Muscle layer of colon (tissue), 2 donors: ENCODE results near the gene TXNDC12.
A peak's percentile ranks its signal among the peaks of the same experiment; 100 is the strongest.
"Not testable (repeated sequence)": the region's sequence is repeated elsewhere in the genome, so short reads cannot be mapped to it uniquely, and the experiment has no call there.

ENCODE experiments used
- H3K27ac ChIP-seq: one replicate; pipeline ENCODE4 v1.7.0; 2013; ENCODE audit warnings: low read depth, mild to moderate bottlenecking, low read length, moderate library complexity
- H3K27me3 ChIP-seq, 2 donors: one replicate each; pipeline ENCODE4 v1.7.0; 2013; ENCODE audit warnings: low read length in 2 of 2, mild to moderate bottlenecking in 2 of 2; ENCODE audit not compliant: insufficient read depth in 2 of 2, control insufficient read depth in 1 of 2
- H3K36me3 ChIP-seq: one replicate; pipeline ENCODE4 v1.7.0; 2013; ENCODE audit warnings: mild to moderate bottlenecking, low read length; ENCODE audit not compliant: insufficient read depth
- H3K4me1 ChIP-seq: one replicate; pipeline ENCODE4 v1.7.0; 2013; ENCODE audit warnings: mild to moderate bottlenecking, low read length; ENCODE audit not compliant: insufficient read depth
- H3K4me3 ChIP-seq, 2 donors: one replicate each; pipeline ENCODE4 v1.7.0; 2013; ENCODE audit warnings: low read length in 2 of 2, low read depth in 1 of 2, mild to moderate bottlenecking in 1 of 2, moderate library complexity in 1 of 2
- H3K9ac ChIP-seq: one replicate; pipeline ENCODE4 v1.7.0; 2013; ENCODE audit warnings: low read length
- H3K9me3 ChIP-seq: one replicate; pipeline ENCODE4 v1.7.0; 2013; ENCODE audit warnings: mild to moderate bottlenecking, low read length
- donor health status: abdominal sarcoma.
- donor health status: Adenocarcinoma of cecum.

Gene TXNDC12

GRCh38 chr1:52060822-52061221 is 5.8 kb upstream of the TXNDC12 start:
- Histone ChIP-seq H3K4me3 (no peak overlapping the region), H3K4me1 (peaks cover 15% of the 10 kb centered on the region), H3K36me3 (peaks cover 39% of the 10 kb centered on the region), H3K27me3 (no peaks in the 10 kb centered on the region), H3K9me3 (no peaks in the 10 kb centered on the region), H3K9ac (no peak overlapping the region), H3K27ac (no peak overlapping the region)

- no peak overlapping the region for H3K9ac ChIP-seq
- H3K36me3 ChIP-seq, result peaks cover 30% of the 10 kb centered on the region
- H3K4me3 ChIP-seq, result no peak overlapping the region
- no peaks in the 10 kb centered on the region for H3K27me3 ChIP-seq
- H3K4me1 ChIP-seq, result peaks cover 20% of the 10 kb centered on the region
- H3K9me3 ChIP-seq, result no peaks in the 10 kb centered on the region
- no peak overlapping the region for H3K27ac ChIP-seq
Measured at GRCh38 chr1:52059888-52060287, 4.9 kb upstream of the TXNDC12 start.

GRCh38 chr1:52059321-52059720 is 4.3 kb upstream of the TXNDC12 start:
- Histone ChIP-seq H3K9ac (no peak overlapping the region), H3K4me3 (no peak overlapping the region), H3K27me3 (no peaks in the 10 kb centered on the region), H3K4me1 (peaks cover 23% of the 10 kb centered on the region), H3K9me3 (no peaks in the 10 kb centered on the region), H3K27ac (no peak overlapping the region), H3K36me3 (peaks cover 26% of the 10 kb centered on the region)

- no peak overlapping the region for H3K4me3 ChIP-seq
- no peaks in the 10 kb centered on the region for H3K9me3 ChIP-seq
- no peak overlapping the region for H3K27ac ChIP-seq
- no peak overlapping the region for H3K9ac ChIP-seq
- no peaks in the 10 kb centered on the region for H3K27me3 ChIP-seq
- H3K36me3 ChIP-seq, result peaks cover 21% of the 10 kb centered on the region
- H3K4me1 ChIP-seq, result peaks cover 31% of the 10 kb centered on the region
Measured at GRCh38 chr1:52057876-52058415, 3.0 kb upstream of the TXNDC12 start.

GRCh38 chr1:52057255-52057654 is 2.3 kb upstream of the TXNDC12 start:
- H3K27ac ChIP-seq, result no peak overlapping the region
- H3K9ac ChIP-seq, result peak overlapping the region; percentile 39
- peaks cover 31% of the 10 kb centered on the region for H3K4me1 ChIP-seq
- no peaks in the 10 kb centered on the region for H3K9me3 ChIP-seq
- no peaks in the 10 kb centered on the region for H3K27me3 ChIP-seq
- H3K4me3 ChIP-seq, result peak overlapping the region in 1 of 2 donors; percentile 98
- H3K36me3 ChIP-seq, result peaks cover 19% of the 10 kb centered on the region

- peak overlapping the region; percentile 97 to 98 for H3K4me3 ChIP-seq
- H3K4me1 ChIP-seq, result peaks cover 31% of the 10 kb centered on the region
- H3K27ac ChIP-seq, result peak overlapping the region; percentile 90
- peaks cover 23% of the 10 kb centered on the region for H3K36me3 ChIP-seq
- H3K9me3 ChIP-seq, result no peaks in the 10 kb centered on the region
- no peaks in the 10 kb centered on the region for H3K27me3 ChIP-seq
- H3K9ac ChIP-seq, result peak overlapping the region; percentile 39
Measured at GRCh38 chr1:52056937-52057231, 1.9 kb upstream of the TXNDC12 start.

- peak within 1 kb of the TSS; percentile 86 for H3K9ac ChIP-seq
- H3K27ac ChIP-seq, result peak within 1 kb of the TSS; percentile 90
- H3K27me3 ChIP-seq, result no peaks in the 10 kb centered on the region
- H3K4me1 ChIP-seq, result peaks cover 31% of the 10 kb centered on the region
- peaks cover 27% of the 10 kb centered on the region for H3K36me3 ChIP-seq
- peak within 1 kb of the TSS; percentile 97 to 98 for H3K4me3 ChIP-seq
- no peaks in the 10 kb centered on the region for H3K9me3 ChIP-seq
Measured at GRCh38 chr1:52056163-52056936, 1.4 kb upstream of the TXNDC12 start, which contains the start of gene BTF3L4. Gene BTF3L4, plus strand, starts transcription at chr1:52056295. Its CDS starts 3,553 bp downstream, at chr1:52059848.

GRCh38 chr1:52055866-52056162 is 823 bp upstream of the TXNDC12 start:
- Histone ChIP-seq H3K9me3 (no peaks in the 10 kb centered on the region), H3K4me1 (peaks cover 31% of the 10 kb centered on the region), H3K4me3 (peak overlapping the region; percentile 97 to 98), H3K27me3 (no peaks in the 10 kb centered on the region), H3K27ac (peak overlapping the region; percentile 90), H3K36me3 (peaks cover 25% of the 10 kb centered on the region), H3K9ac (peak overlapping the region; percentile 86)

- H3K27ac ChIP-seq, result peak overlapping the region; percentile 90
- peak overlapping the region; percentile 86 for H3K9ac ChIP-seq
- no peaks in the 10 kb centered on the region for H3K9me3 ChIP-seq
- H3K4me3 ChIP-seq, result peak overlapping the region; percentile 97 to 98
- H3K36me3 ChIP-seq, result peaks cover 13% of the 10 kb centered on the region
- peaks cover 31% of the 10 kb centered on the region for H3K4me1 ChIP-seq
- H3K27me3 ChIP-seq, result no peaks in the 10 kb centered on the region
Measured at GRCh38 chr1:52054496-52055065, 410 bp downstream of the TXNDC12 start.

- Histone ChIP-seq H3K4me3 (peak overlapping the region; percentile 97 to 98), H3K27ac (no peak overlapping the region), H3K27me3 (no peaks in the 10 kb centered on the region), H3K4me1 (peaks cover 31% of the 10 kb centered on the region), H3K9me3 (no peaks in the 10 kb centered on the region), H3K36me3 (peaks cover 13% of the 10 kb centered on the region), H3K9ac (no peak overlapping the region)
Measured at GRCh38 chr1:52053862-52054261, 1.1 kb downstream of the TXNDC12 start.

GRCh38 chr1:52049337-52049736 is 5.7 kb downstream of the TXNDC12 start:
- H3K36me3 ChIP-seq, result peaks cover 13% of the 10 kb centered on the region
- not testable (repeated sequence) for H3K27me3 ChIP-seq, H3K27ac ChIP-seq, H3K4me3 ChIP-seq, H3K9ac ChIP-seq, H3K9me3 ChIP-seq, H3K4me1 ChIP-seq
